ENCODE results near the gene STAMBPL1.

STAMBPL1 gene

GRCh38 chr10:88857831-88858230, 22.2 kb upstream of the STAMBPL1 start:
- DNase-seq (ENCODE audit: low spot score): no peak

- DNase-seq (ENCODE audit: low spot score): no peak
Measured at GRCh38 chr10:88858491-88858890, 21.6 kb upstream of the STAMBPL1 start.

- DNase-seq (ENCODE audit: low spot score): no peak
Measured at GRCh38 chr10:88861036-88861435, 19.0 kb upstream of the STAMBPL1 start.

GRCh38 chr10:88865281-88865876, 14.7 kb upstream of the STAMBPL1 start:
- DNase-seq (ENCODE audit: low spot score): no peak

- DNase-seq (ENCODE audit: low spot score): no peak
Measured at GRCh38 chr10:88866454-88866853, 13.6 kb upstream of the STAMBPL1 start.

- DNase-seq (ENCODE audit: low spot score): no peak
Measured at GRCh38 chr10:88870089-88870488, 10.0 kb upstream of the STAMBPL1 start.

GRCh38 chr10:88873757-88874156, 6.3 kb upstream of the STAMBPL1 start:
- no peak for DNase-seq (ENCODE audit: low spot score)

- no peak for DNase-seq (ENCODE audit: low spot score)
Measured at GRCh38 chr10:88874281-88874680, 5.8 kb upstream of the STAMBPL1 start.

GRCh38 chr10:88875081-88875480, 5.0 kb upstream of the STAMBPL1 start:
- DNase-seq (ENCODE audit: low spot score): no peak

GRCh38 chr10:88877298-88877697, 2.7 kb upstream of the STAMBPL1 start:
- DNase-seq (ENCODE audit: low spot score): no peak

- DNase-seq (ENCODE audit: low spot score): peak; percentile 89
Measured at GRCh38 chr10:88880282-88881076, 434 bp downstream of the STAMBPL1 start.

- DNase-seq (ENCODE audit: low spot score): no peak
Measured at GRCh38 chr10:88881320-88881719, 1.3 kb downstream of the STAMBPL1 start.

- DNase-seq (ENCODE audit: low spot score): no peak
Measured at GRCh38 chr10:88881922-88882645, 2.0 kb downstream of the STAMBPL1 start.

GRCh38 chr10:88882646-88883447, 2.8 kb downstream of the STAMBPL1 start:
- DNase-seq (ENCODE audit: low spot score): peak; percentile 77

GRCh38 chr10:88883448-88883809, 3.4 kb downstream of the STAMBPL1 start:
- no peak for DNase-seq (ENCODE audit: low spot score)

- no peak for DNase-seq (ENCODE audit: low spot score)
Measured at GRCh38 chr10:88886557-88886956, 6.5 kb downstream of the STAMBPL1 start.

GRCh38 chr10:88888810-88889445, 8.9 kb downstream of the STAMBPL1 start:
- DNase-seq (ENCODE audit: low spot score): no peak

- no peak for DNase-seq (ENCODE audit: low spot score)
Measured at GRCh38 chr10:88889559-88890337, 9.7 kb downstream of the STAMBPL1 start.

GRCh38 chr10:88890681-88891381, 10.8 kb downstream of the STAMBPL1 start:
- no peak for DNase-seq (ENCODE audit: low spot score)

GRCh38 chr10:88892222-88892967, 12.3 kb downstream of the STAMBPL1 start:
- no peak for DNase-seq (ENCODE audit: low spot score)

All from kidney capillary endothelial cell (primary cell).